ENCODE data around the gene SULT1C2. TPM values are rescaled to one million over a fixed set of nuclear protein-coding genes. Genes with fewer than 3 reads are reported as not detected.

Gene SULT1C2
- total and polyA plus RNA-seq, 2 of the 8 experiments (the other 6 are each of a cell fraction or from before 2014, with no cell fraction given) = 2.2 to 2.8 TPM

DNA sequence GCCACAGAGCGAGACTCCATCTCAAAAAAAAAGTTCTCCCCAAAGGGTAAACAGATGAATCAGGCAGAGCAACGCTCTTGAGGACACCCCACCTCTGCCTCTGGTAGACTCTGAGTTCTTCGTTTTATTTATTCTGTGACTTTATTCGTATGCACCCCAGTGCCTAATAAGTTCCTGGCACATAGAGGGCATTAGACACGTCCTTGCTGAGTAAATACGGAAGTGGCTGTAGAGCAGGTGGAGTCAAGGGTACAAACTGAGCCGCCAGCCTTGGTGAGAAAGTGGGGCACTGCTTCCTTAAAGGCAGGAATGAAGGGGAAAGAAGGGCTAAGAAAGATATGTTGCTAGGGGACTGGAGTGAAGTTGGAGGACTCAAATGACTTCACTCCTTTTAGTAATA is 12.9 kb downstream of the SULT1C2 start (continued):
- TF ChIP-seq KDM4A (IDR thresholded peaks at IDR 0.05; ENCODE audit: low read depth, low read length, severe bottlenecking) = no peak
- TF ChIP-seq USF2 (IDR thresholded peaks at IDR 0.05; ENCODE audit: low read length) = no peak
- TF ChIP-seq CBX5 (IDR thresholded peaks at IDR 0.05; ENCODE audit: low read depth, low read length) = no peak

All from H1 (cell line).